PC-3 (cell line): ENCODE measurements around the gene HIVEP3. TPM values are rescaled to one million over a fixed set of nuclear protein-coding genes. Genes with fewer than 3 reads are reported as not detected.

Experiments used
- ATAC-seq: fragments of 200-7000 bp; cut with Tn5 transposase; 2 replicates; pipeline ENCODE4 v1.9.1; 2020; ENCODE audit warnings: mild to moderate bottlenecking, moderate library complexity
- BruUV-seq: library from RNA; stranded (reverse); fragments of 400-500 nt; replicated peaks from 2 replicates; lab custom pipeline; 2021; lab: Mats Ljungman, UMichigan
- CTCF ChIA-PET: fragments of 300-600 bp; sonication (Branson Sonifier 250); formaldehyde crosslinking; loops from one replicate; lab custom pipeline; 2022; ENCODE audit warnings: antibody characterized with exemption; lab: Charles Lee
- POLR2A ChIA-PET: fragments of 300-600 bp; sonication (Branson Sonifier 250); formaldehyde crosslinking; loops from one replicate; lab custom pipeline; 2022; ENCODE audit warnings: antibody characterized with exemption; ENCODE audit not compliant: unreplicated experiment; lab: Charles Lee
- DNase-seq: peaks from one replicate; pipeline ENCODE4 v3.0.0-alpha.2; 2015
- H2AFZ ChIP-seq: fragments of 300-600 bp; sonication (generic); 2 replicates; pipeline ENCODE4 v1.6.0; 2016; ENCODE audit warnings: antibody characterized with exemption, low read length
- H3F3A ChIP-seq: fragments of 300-600 bp; sonication (generic); one replicate; pipeline ENCODE4 v1.6.0; 2017; ENCODE audit warnings: antibody characterized with exemption, low read length, control low read depth, mild to moderate bottlenecking; ENCODE audit not compliant: unreplicated experiment
- H3K27ac ChIP-seq: fragments of 300-600 bp; sonication (generic); 2 replicates; pipeline ENCODE4 v1.5.1; 2016; ENCODE audit warnings: mild to moderate bottlenecking, low read length
- H3K27me3 ChIP-seq: fragments of 300-600 bp; sonication (generic); 2 replicates; pipeline ENCODE4 v1.6.1; 2016; ENCODE audit warnings: low read length, mixed read lengths
- H3K36me3 ChIP-seq: fragments of 300-600 bp; sonication (generic); 2 replicates; pipeline ENCODE4 v1.6.1; 2016; ENCODE audit warnings: low read depth, mixed run types, low read length, mixed read lengths
- H3K4me1 ChIP-seq: fragments of 300-600 bp; sonication (generic); 2 replicates; pipeline ENCODE4 v1.5.1; 2016; ENCODE audit warnings: low read length; ENCODE audit not compliant: insufficient read depth
- H3K4me2 ChIP-seq: fragments of 300-600 bp; sonication (generic); 2 replicates; pipeline ENCODE4 v1.6.0; 2016; ENCODE audit warnings: low read length
- H3K4me3 ChIP-seq: fragments of 300-600 bp; sonication (generic); 2 replicates; pipeline ENCODE4 v1.5.1; 2016; ENCODE audit warnings: mild to moderate bottlenecking, low read length, mixed read lengths
- H3K79me2 ChIP-seq: fragments of 300-600 bp; sonication (generic); 2 replicates; pipeline ENCODE4 v1.6.1; 2017; ENCODE audit warnings: low read length, mixed read lengths
- H3K9ac ChIP-seq: fragments of 300-600 bp; sonication (generic); 2 replicates; pipeline ENCODE4 v1.6.0; 2016; ENCODE audit warnings: mild to moderate bottlenecking, low read length
- H3K9me2 ChIP-seq: fragments of 300-600 bp; sonication (generic); replicated peaks from 2 replicates; pipeline ENCODE4 v1.6.1; 2016; ENCODE audit warnings: mixed run types, low read length, mixed read lengths
- H3K9me3 ChIP-seq: fragments of 300-600 bp; sonication (generic); 2 replicates; pipeline ENCODE4 v1.6.1; 2016; ENCODE audit warnings: low read length, mixed read lengths
- H4K20me1 ChIP-seq: fragments of 300-600 bp; sonication (generic); 2 replicates; pipeline ENCODE4 v1.6.1; 2016; ENCODE audit warnings: low read length, mixed read lengths
- EZH2 ChIP-seq: fragments of 300-600 bp; sonication (generic); IDR thresholded peaks from one replicate; pipeline ENCODE4 v1.6.1; 2017; ENCODE audit warnings: antibody characterized with exemption, mild to moderate bottlenecking, low read length; ENCODE audit not compliant: unreplicated experiment
- EZH2phosphoT487 ChIP-seq: fragments of 300-600 bp; sonication (generic); IDR thresholded peaks from 2 replicates; pipeline ENCODE4 v1.6.1; 2018; ENCODE audit warnings: mild to moderate bottlenecking, antibody characterized with exemption, low read length, borderline replicate concordance
- intact Hi-C: fragments of 100-400 bp; cut with micrococcal nuclease; formaldehyde crosslinking; loops from 2 replicates; pipeline ENCODE4 v1.9.0; 2023
- total RNA-seq: library from RNA; depleted of rRNA; stranded (reverse); fragments of >200 nt; gene quantifications from 2 replicates; pipeline ENCODE4 v1.2.3, GENCODE V29; 2014
- TF ChIP-seq, protein P1 (sequence below): fragments of 300-600 bp; sonication (generic); conservative IDR thresholded peaks from 2 replicates; pipeline ENCODE4 v1.5.1; 2017; ENCODE audit warnings: antibody characterized with exemption, low read depth, mild to moderate bottlenecking, low read length

HIVEP3 gene
- total RNA-seq, 1 experiment from 2014 or later, result 9.8 TPM

GRCh38 chr1:41713557-41714327, 205.0 kb downstream of the HIVEP3 start:
- H3K36me3 ChIP-seq, result no peaks in the 10 kb centered on the region
- no peak overlapping the region; the same call in 1 of the 2 replicates for H3K4me3 ChIP-seq
- intact Hi-C loops, result no loop called here
- no peaks in the 10 kb centered on the region for H3K9me2 ChIP-seq
- H3K9ac ChIP-seq, result no peak overlapping the region
- H3K4me2 ChIP-seq, result peak overlapping the region; percentile 42
- CTCF ChIA-PET, result interaction anchor here (0.9 kb wide), 1 partner anchor 71 kb away, joined by 3 read pairs; no protein-coding TSS in a partner anchor
- no peak overlapping the region for H2AFZ ChIP-seq
- H3F3A ChIP-seq, result no peaks in the 10 kb centered on the region
- no peaks in the 10 kb centered on the region for H3K9me3 ChIP-seq
- H4K20me1 ChIP-seq, result no peaks in the 10 kb centered on the region
- no TSS peak for BruUV-seq
- peak overlapping the region; percentile 21; the same call in 1 of the 2 replicates for H3K27ac ChIP-seq
- no peaks in the 10 kb centered on the region for H3K79me2 ChIP-seq
- H3K4me1 ChIP-seq, result peaks cover 25% of the 10 kb centered on the region
- TF ChIP-seq, protein P1, sequence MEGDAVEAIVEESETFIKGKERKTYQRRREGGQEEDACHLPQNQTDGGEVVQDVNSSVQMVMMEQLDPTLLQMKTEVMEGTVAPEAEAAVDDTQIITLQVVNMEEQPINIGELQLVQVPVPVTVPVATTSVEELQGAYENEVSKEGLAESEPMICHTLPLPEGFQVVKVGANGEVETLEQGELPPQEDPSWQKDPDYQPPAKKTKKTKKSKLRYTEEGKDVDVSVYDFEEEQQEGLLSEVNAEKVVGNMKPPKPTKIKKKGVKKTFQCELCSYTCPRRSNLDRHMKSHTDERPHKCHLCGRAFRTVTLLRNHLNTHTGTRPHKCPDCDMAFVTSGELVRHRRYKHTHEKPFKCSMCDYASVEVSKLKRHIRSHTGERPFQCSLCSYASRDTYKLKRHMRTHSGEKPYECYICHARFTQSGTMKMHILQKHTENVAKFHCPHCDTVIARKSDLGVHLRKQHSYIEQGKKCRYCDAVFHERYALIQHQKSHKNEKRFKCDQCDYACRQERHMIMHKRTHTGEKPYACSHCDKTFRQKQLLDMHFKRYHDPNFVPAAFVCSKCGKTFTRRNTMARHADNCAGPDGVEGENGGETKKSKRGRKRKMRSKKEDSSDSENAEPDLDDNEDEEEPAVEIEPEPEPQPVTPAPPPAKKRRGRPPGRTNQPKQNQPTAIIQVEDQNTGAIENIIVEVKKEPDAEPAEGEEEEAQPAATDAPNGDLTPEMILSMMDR, result no peak
- TF ChIP-seq EZH2, result no peak
- no peak for TF ChIP-seq EZH2phosphoT487
- ATAC-seq (peak; percentile 86), DNase-seq (peak; percentile 74)
- no peaks in the 10 kb centered on the region for H3K27me3 ChIP-seq
- POLR2A ChIA-PET, result interaction anchor here (0.7 kb wide), 1 partner anchor 26 kb away, joined by 5 read pairs; no protein-coding TSS in a partner anchor

- H4K20me1 ChIP-seq, result no peaks in the 10 kb centered on the region
- H3K4me2 ChIP-seq, result 0 out of 2 replicates have a peak overlapping the region, but pooled peaks have one; percentile 42
- no peaks in the 10 kb centered on the region for H3K9me3 ChIP-seq
- no peak for TF ChIP-seq EZH2phosphoT487
- TF ChIP-seq, protein P1, result no peak
- TF ChIP-seq EZH2, result no peak
- POLR2A ChIA-PET, result no interaction called here
- H3K9ac ChIP-seq, result no peak overlapping the region
- no peaks in the 10 kb centered on the region for H3K27me3 ChIP-seq
- H3K36me3 ChIP-seq, result no peaks in the 10 kb centered on the region
- no peak for ATAC-seq
- H3K27ac ChIP-seq, result peak overlapping the region; percentile 21; the same call in 1 of the 2 replicates
- BruUV-seq, result no TSS peak
- no peak for DNase-seq
- no peak overlapping the region for H3K4me3 ChIP-seq
- intact Hi-C loops, result no loop called here
- no peak overlapping the region for H2AFZ ChIP-seq
- no peaks in the 10 kb centered on the region for H3F3A ChIP-seq
- H3K9me2 ChIP-seq, result no peaks in the 10 kb centered on the region
- no peaks in the 10 kb centered on the region for H3K79me2 ChIP-seq
- peaks cover 25% of the 10 kb centered on the region for H3K4me1 ChIP-seq
- CTCF ChIA-PET, result no interaction called here
These were observed 205.6 kb downstream of the HIVEP3 start for GRCh38 chr1:41713141-41713540.

- no peaks in the 10 kb centered on the region for H3K36me3 ChIP-seq
- no peak overlapping the region for H3K27ac ChIP-seq
- no TSS peak for BruUV-seq
- H3K4me1 ChIP-seq, result peaks cover 25% of the 10 kb centered on the region
- ChIA-PET CTCF (no interaction called here), POLR2A (no interaction called here)
- H3K4me2 ChIP-seq, result no peak overlapping the region
- H3K27me3 ChIP-seq, result no peaks in the 10 kb centered on the region
- intact Hi-C loops, result no loop called here
- no peaks in the 10 kb centered on the region for H3F3A ChIP-seq
- ATAC-seq (no peak), DNase-seq (peak; percentile 34)
- no peak overlapping the region for H2AFZ ChIP-seq
- no peaks in the 10 kb centered on the region for H3K79me2 ChIP-seq
- no peaks in the 10 kb centered on the region for H4K20me1 ChIP-seq
- no peaks in the 10 kb centered on the region for H3K9me3 ChIP-seq
- no peak overlapping the region for H3K4me3 ChIP-seq
- H3K9ac ChIP-seq, result no peak overlapping the region
- no peak for TF ChIP-seq EZH2
- TF ChIP-seq, protein P1, result no peak
- no peak for TF ChIP-seq EZH2phosphoT487
- no peaks in the 10 kb centered on the region for H3K9me2 ChIP-seq
These were observed 206.0 kb downstream of the HIVEP3 start for GRCh38 chr1:41712695-41713094.
